Mammary epithelial cell (primary cell): Measurements from ENCODE around the gene COMMD9.

Experiments used
- EZH2 ChIP-seq: IDR thresholded peaks from 2 replicates; pipeline ENCODE4 v1.6.1; 2012; ENCODE audit warnings: low read length, inconsistent platforms, borderline replicate concordance
- TF ChIP-seq, protein P1 (sequence below), 2 donors: IDR thresholded peaks in 1 of 2; conservative IDR thresholded peaks in 1 of 2; 2 replicates each; pipeline ENCODE4 v1.5.1; 2011 to 2012; ENCODE audit warnings: inconsistent platforms in 2 of 2, low read length in 2 of 2, mild to moderate bottlenecking in 2 of 2, control low read depth in 1 of 2, low read depth in 1 of 2; ENCODE audit not compliant: insufficient read depth in 1 of 2; ENCODE audit errors: extremely low read depth in 1 of 2

GRCh38 chr11:36238881-36239280 lies 50.3 kb downstream of the COMMD9 start:
- TF ChIP-seq, protein P1, sequence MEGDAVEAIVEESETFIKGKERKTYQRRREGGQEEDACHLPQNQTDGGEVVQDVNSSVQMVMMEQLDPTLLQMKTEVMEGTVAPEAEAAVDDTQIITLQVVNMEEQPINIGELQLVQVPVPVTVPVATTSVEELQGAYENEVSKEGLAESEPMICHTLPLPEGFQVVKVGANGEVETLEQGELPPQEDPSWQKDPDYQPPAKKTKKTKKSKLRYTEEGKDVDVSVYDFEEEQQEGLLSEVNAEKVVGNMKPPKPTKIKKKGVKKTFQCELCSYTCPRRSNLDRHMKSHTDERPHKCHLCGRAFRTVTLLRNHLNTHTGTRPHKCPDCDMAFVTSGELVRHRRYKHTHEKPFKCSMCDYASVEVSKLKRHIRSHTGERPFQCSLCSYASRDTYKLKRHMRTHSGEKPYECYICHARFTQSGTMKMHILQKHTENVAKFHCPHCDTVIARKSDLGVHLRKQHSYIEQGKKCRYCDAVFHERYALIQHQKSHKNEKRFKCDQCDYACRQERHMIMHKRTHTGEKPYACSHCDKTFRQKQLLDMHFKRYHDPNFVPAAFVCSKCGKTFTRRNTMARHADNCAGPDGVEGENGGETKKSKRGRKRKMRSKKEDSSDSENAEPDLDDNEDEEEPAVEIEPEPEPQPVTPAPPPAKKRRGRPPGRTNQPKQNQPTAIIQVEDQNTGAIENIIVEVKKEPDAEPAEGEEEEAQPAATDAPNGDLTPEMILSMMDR (conservative IDR thresholded peaks at IDR 0.05 in 1 of 2, IDR thresholded peaks at IDR 0.05 in 1 of 2; ENCODE audit: extremely low read depth in 1 of 2, insufficient read depth in 1 of 2, low read depth in 1 of 2, low read length in 2 of 2): no peak
- no peak for TF ChIP-seq EZH2
